Endothelial cell of umbilical vein (primary cell): Measurements from ENCODE around the gene PAK2. TPM values are rescaled to one million over a fixed set of nuclear protein-coding genes. Genes with fewer than 3 reads are reported as not detected.

Source experiments
- BruUV-seq: library from RNA; stranded (reverse); fragments of 400-500 nt; replicated peaks from 2 replicates; lab custom pipeline; 2021; lab: Mats Ljungman, UMichigan
- CTCF ChIA-PET: fragments of 300-600, 350-600 bp; sonication (Branson Sonifier 250); formaldehyde crosslinking; loops from one replicate; lab custom pipeline; 2021; ENCODE audit warnings: antibody characterized with exemption, inconsistent platforms; lab: Charles Lee
- POLR2A ChIA-PET: fragments of 300-600, 350-600 bp; sonication (Branson Sonifier 250); formaldehyde crosslinking; loops from one replicate; lab custom pipeline; 2021; ENCODE audit warnings: antibody characterized with exemption, inconsistent platforms; lab: Charles Lee
- DNase-seq: peaks from one replicate; pipeline ENCODE4 v3.0.0-alpha.2; 2011; ENCODE audit warnings: low read depth, low spot score
- FAIRE-seq: peaks from 2 replicates; lab custom pipeline; 2011; peaks lifted over from hg19 to GRCh38; lab: Jason Lieb, UNC
- H2AFZ ChIP-seq: 2 replicates; pipeline ENCODE4 v1.6.0; 2012; ENCODE audit warnings: low read depth, low read length, control low read depth, inconsistent platforms
- H3K27ac ChIP-seq: 2 replicates; pipeline ENCODE4 v1.5.1; 2011; ENCODE audit warnings: low read depth, mild to moderate bottlenecking, control low read depth, low read length, moderate library complexity; ENCODE audit not compliant: insufficient read depth
- H3K27me3 ChIP-seq, 2 experiments: 2 replicates each; pipeline versions ENCODE4 v1.6.0 to v1.6.1; 2011; ENCODE audit warnings: low read length in 2 of 2, mixed read lengths in 1 of 2; ENCODE audit not compliant: control insufficient read depth in 2 of 2, insufficient read depth in 2 of 2
- H3K36me3 ChIP-seq, 2 experiments: 2 replicates in 1 of 2; 3 replicates in 1 of 2; pipeline ENCODE4 v1.5.1; 2011; ENCODE audit warnings: low read length in 2 of 2, mild to moderate bottlenecking in 1 of 2, moderate library complexity in 1 of 2; ENCODE audit not compliant: control insufficient read depth in 2 of 2, insufficient read depth in 2 of 2; ENCODE audit errors: extremely low read depth in 1 of 2
- H3K4me1 ChIP-seq: 3 replicates; pipeline ENCODE4 v1.5.1; 2011; ENCODE audit warnings: mild to moderate bottlenecking, low read length; ENCODE audit not compliant: control insufficient read depth, insufficient read depth; ENCODE audit errors: extremely low read depth
- H3K4me2 ChIP-seq: 2 replicates; pipeline ENCODE4 v1.6.1; 2011; ENCODE audit warnings: low read length, control low read depth, mixed read lengths; ENCODE audit not compliant: insufficient read depth
- H3K4me3 ChIP-seq, 3 experiments: fragments of 200-600 bp in 1 of 3; sonication (generic), shearing (Covaris generic) in 1 of 3; replicated peaks in 1 of 3; 2 replicates each; pipeline ENCODE4 v1.5.1; 2011 to 2016; ENCODE audit warnings: control low read depth in 3 of 3, low read length in 3 of 3, mild to moderate bottlenecking in 2 of 3, inconsistent platforms in 1 of 3, low read depth in 1 of 3, moderate library complexity in 1 of 3; ENCODE audit not compliant: insufficient read depth in 1 of 3
- H3K79me2 ChIP-seq: 2 replicates; pipeline ENCODE4 v1.6.0; 2012; ENCODE audit warnings: low read length, inconsistent platforms; ENCODE audit not compliant: control insufficient read depth, insufficient read depth
- H3K9ac ChIP-seq: replicated peaks from 2 replicates; pipeline ENCODE3; 2011; ENCODE audit warnings: low read length, control low read depth; ENCODE audit not compliant: insufficient read depth; ENCODE audit errors: extremely low read depth
- H3K9me1 ChIP-seq: replicated peaks from 3 replicates; pipeline ENCODE4 v1.6.0; 2011; ENCODE audit warnings: mild to moderate bottlenecking, low read length; ENCODE audit not compliant: control insufficient read depth, insufficient read depth; ENCODE audit errors: extremely low read depth
- H3K9me3 ChIP-seq: replicated peaks from 2 replicates; pipeline ENCODE4 v1.5.1; 2012; ENCODE audit warnings: low read length, inconsistent platforms; ENCODE audit not compliant: control insufficient read depth, insufficient read depth
- H4K20me1 ChIP-seq: replicated peaks from 2 replicates; pipeline ENCODE3; 2011; ENCODE audit warnings: mild to moderate bottlenecking, low read length; ENCODE audit not compliant: control insufficient read depth, insufficient read depth; ENCODE audit errors: extremely low read depth
- CTCF ChIP-seq, 2 donors: IDR thresholded peaks; 1 replicate in 1 of 2; 2 replicates in 1 of 2; pipeline ENCODE4 v1.5.1; 2011; ENCODE audit warnings: low read length in 2 of 2, mild to moderate bottlenecking in 2 of 2, moderate library complexity in 2 of 2, control low read depth in 1 of 2, inconsistent platforms in 1 of 2, low read depth in 1 of 2; ENCODE audit not compliant: insufficient read depth in 1 of 2; ENCODE audit errors: extremely low read depth in 1 of 2
- EZH2 ChIP-seq: IDR thresholded peaks from 2 replicates; pipeline ENCODE4 v1.6.1; 2012; ENCODE audit warnings: borderline replicate concordance, low read depth, mild to moderate bottlenecking, moderate library complexity, low read length, inconsistent platforms; ENCODE audit not compliant: severe bottlenecking
- FOS ChIP-seq: IDR thresholded peaks from 2 replicates; pipeline ENCODE4 v1.6.1; 2011; ENCODE audit warnings: mild to moderate bottlenecking, low read length, moderate library complexity, borderline replicate concordance; ENCODE audit not compliant: insufficient read depth
- GATA2 ChIP-seq: IDR thresholded peaks from 2 replicates; pipeline ENCODE4 v1.7.0; 2011; ENCODE audit warnings: low read depth, mild to moderate bottlenecking, moderate library complexity, mixed read lengths, low read length; ENCODE audit not compliant: insufficient read length, insufficient read depth
- JUN ChIP-seq: IDR thresholded peaks from 2 replicates; pipeline ENCODE4 v1.6.1; 2011; ENCODE audit warnings: borderline replicate concordance, low read depth; ENCODE audit not compliant: insufficient read length, insufficient read depth
- MAX ChIP-seq: IDR thresholded peaks from 2 replicates; pipeline ENCODE4 v1.6.1; 2011; ENCODE audit not compliant: insufficient read depth, insufficient read length
- MYC ChIP-seq: IDR thresholded peaks from one replicate; pipeline ENCODE4 v1.6.1; 2011; ENCODE audit warnings: mild to moderate bottlenecking, low read depth, low read length
- POLR2A ChIP-seq: IDR thresholded peaks from 2 replicates; pipeline ENCODE4 v1.6.1; 2012; ENCODE audit warnings: low read depth, mild to moderate bottlenecking, control low read depth, low read length
- POLR2AphosphoS5 ChIP-seq: IDR thresholded peaks from 2 replicates; pipeline ENCODE4 v1.6.1; 2012; ENCODE audit warnings: low read depth, mild to moderate bottlenecking, control low read depth, low read length, moderate library complexity; ENCODE audit not compliant: insufficient read depth
- dilution Hi-C: fragments of 300-500 bp; cut with MboI; formaldehyde crosslinking; loops from one replicate; pipeline ENCODE4 v1.15.0; 2019; ENCODE audit warnings: low sequenced_read_pairs; ENCODE audit not compliant: extremely low pct_ligation_motif_present
- intact Hi-C: fragments of 100-400 bp; cut with micrococcal nuclease; formaldehyde crosslinking; loops from one replicate; pipeline ENCODE4 v1.10.0; 2022
- polyA plus RNA-seq, 4 experiments: library from polyadenylated mRNA; depleted of rRNA in 3 of 4; stranded (reverse) in 3 of 4; unstranded in 1 of 4; fragments of >200 nt; gene quantifications; 2 replicates each; pipeline versions ENCODE4 v1.2.1 to v1.2.3, GENCODE V29; 2011 to 2012; ENCODE audit warnings: missing spikeins in 1 of 4
- total RNA-seq: library from RNA; stranded (reverse); gene quantifications from 2 replicates; pipeline ENCODE4 v1.2.3, GENCODE V29; 2021

PAK2 gene
- total and polyA plus RNA-seq, 2 donors (not counting 3 experiments of a cell fraction or from before 2014, with no cell fraction given), result 22.6 to 98.9 TPM

GRCh38 chr3:196868297-196868661 is 128.6 kb downstream of the PAK2 start:
- H3K4me1 ChIP-seq, result peaks cover 10% of the 10 kb centered on the region
- peak overlapping the region; percentile 67 for H2AFZ ChIP-seq
- peak overlapping the region; percentile 85 for H3K9ac ChIP-seq
- CTCF ChIA-PET, result interaction anchor here (0.6 to 1.6 kb wide), 6 partner anchors 31 to 339 kb away, joined by 3 to 12 read pairs (median 6); partner anchors contain the start of gene NCBP2
- BruUV-seq, result no TSS peak
- TF ChIP-seq GATA2 (no peak), JUN (no peak), MAX (no peak), POLR2A (no peak), FOS (no peak), POLR2AphosphoS5 (no peak), EZH2 (no peak), MYC (no peak), CTCF (IDR thresholded peaks at IDR 0.05; ENCODE audit: extremely low read depth in 1 of 2, insufficient read depth in 1 of 2, low read depth in 1 of 2, low read length in 2 of 2) (no peak)
- H3K27ac ChIP-seq, result peak overlapping the region; percentile 73
- dilution Hi-C loops, result no loop called here
- POLR2A ChIA-PET, result interaction anchor here (0.9 kb wide), 1 partner anchor 128 kb away, joined by 10 read pairs; the partner anchor contains the start of gene PAK2
- peak; percentile 65 for FAIRE-seq
- H3K9me1 ChIP-seq, result no peaks in the 10 kb centered on the region
- H3K36me3 ChIP-seq, result no peaks in the 10 kb centered on the region
- H3K4me3 ChIP-seq, result peak overlapping the region; percentile 50 to 91 (median 73)
- DNase-seq, result no peak
- intact Hi-C loops, result no loop called here
- no peaks in the 10 kb centered on the region for H3K9me3 ChIP-seq
- H3K27me3 ChIP-seq, result no peaks in the 10 kb centered on the region
- H3K4me2 ChIP-seq, result peak overlapping the region; percentile 91
- no peaks in the 10 kb centered on the region for H4K20me1 ChIP-seq
- peaks cover 50% of the 10 kb centered on the region for H3K79me2 ChIP-seq
